H1 (cell line): ENCODE measurements around the gene TGOLN2. TPM values are rescaled to one million over a fixed set of nuclear protein-coding genes. Genes with fewer than 3 reads are reported as not detected.

ENCODE experiments used
- CTCF ChIA-PET: fragments of 300-600 bp; sonication (Branson Sonifier 250); formaldehyde crosslinking; loops from one replicate; lab custom pipeline; 2021; ENCODE audit not compliant: partially characterized antibody; lab: Charles Lee
- POLR2A ChIA-PET: fragments of 300-600 bp; sonication (Branson Sonifier 250); formaldehyde crosslinking; loops from one replicate; lab custom pipeline; 2021; ENCODE audit warnings: inconsistent platforms; ENCODE audit not compliant: partially characterized antibody; lab: Charles Lee
- DNase-seq, 2 experiments: peaks; one replicate each; pipeline versions ENCODE4 v3.0.0 to v3.0.0-alpha.2; 2010 to 2022; ENCODE audit warnings: low spot score in 2 of 2, low read depth in 1 of 2, mixed read lengths in 1 of 2
- FAIRE-seq: peaks from 2 replicates; lab custom pipeline; 2011; peaks lifted over from hg19 to GRCh38; lab: Jason Lieb, UNC
- H2AFZ ChIP-seq: 2 replicates; pipeline ENCODE4 v1.8.1; 2012; ENCODE audit warnings: low read length, inconsistent platforms
- H2AK5ac ChIP-seq: 2 replicates; pipeline ENCODE4 v1.6.1; 2013; ENCODE audit warnings: low read depth, low read length
- H2BK120ac ChIP-seq: replicated peaks from 2 replicates; pipeline ENCODE3; 2013; ENCODE audit warnings: low read depth, low read length, inconsistent platforms
- H2BK12ac ChIP-seq: 2 replicates; pipeline ENCODE4 v1.6.1; 2013; ENCODE audit warnings: low read depth, low read length
- H2BK15ac ChIP-seq: 2 replicates; pipeline ENCODE4 v1.6.1; 2013; ENCODE audit warnings: low read length
- H2BK20ac ChIP-seq: 2 replicates; pipeline ENCODE4 v1.6.1; 2013; ENCODE audit warnings: low read length
- H2BK5ac ChIP-seq: 2 replicates; pipeline ENCODE4 v1.6.1; 2013; ENCODE audit warnings: low read depth, low read length
- H3K14ac ChIP-seq: 2 replicates; pipeline ENCODE4 v1.6.1; 2013; ENCODE audit warnings: inconsistent platforms; ENCODE audit not compliant: insufficient read length
- H3K18ac ChIP-seq: 2 replicates; pipeline ENCODE4 v1.6.1; 2013; ENCODE audit warnings: low read length; ENCODE audit errors: extremely low read depth
- H3K23ac ChIP-seq: 2 replicates; pipeline ENCODE4 v1.6.1; 2013; ENCODE audit warnings: inconsistent platforms; ENCODE audit not compliant: insufficient read length
- H3K23me2 ChIP-seq: 2 replicates; pipeline ENCODE4 v1.6.1; 2013; ENCODE audit warnings: low read depth, low read length
- H3K27ac ChIP-seq: 2 replicates; pipeline ENCODE4 v1.6.1; 2011; ENCODE audit warnings: low read depth, low read length, inconsistent platforms
- H3K27me3 ChIP-seq, 4 experiments: replicated peaks in 1 of 4; 1 replicate in 1 of 4; 2 replicates in 3 of 4; pipeline versions ENCODE4 v1.6.1 to v1.8.1; 2011 to 2013; ENCODE audit warnings: low read length in 3 of 4, mild to moderate bottlenecking in 3 of 4, inconsistent platforms in 2 of 4, mixed read lengths in 2 of 4, moderate library complexity in 1 of 4; ENCODE audit not compliant: control insufficient read depth in 3 of 4, insufficient read depth in 3 of 4; ENCODE audit errors: extremely low read depth in 1 of 4
- H3K36me3 ChIP-seq, 4 experiments: 2 replicates each; pipeline versions ENCODE4 v1.6.1 to v1.8.1; 2011 to 2013; ENCODE audit warnings: mild to moderate bottlenecking in 4 of 4, low read length in 3 of 4, moderate library complexity in 2 of 4, control low read depth in 1 of 4, inconsistent platforms in 1 of 4; ENCODE audit not compliant: insufficient read depth in 4 of 4, control insufficient read depth in 2 of 4
- H3K4ac ChIP-seq: replicated peaks from 2 replicates; pipeline ENCODE3; 2013; ENCODE audit warnings: low read length, low read depth, mixed read lengths, inconsistent platforms; ENCODE audit not compliant: insufficient read length
- H3K4me1 ChIP-seq, 4 experiments: replicated peaks in 1 of 4; 1 replicate in 1 of 4; 2 replicates in 3 of 4; pipeline versions ENCODE4 v1.6.1 to v1.8.1; 2011 to 2013; ENCODE audit warnings: low read length in 3 of 4, inconsistent platforms in 2 of 4, mixed read lengths in 1 of 4; ENCODE audit not compliant: insufficient read depth in 4 of 4, control insufficient read depth in 3 of 4
- H3K4me2 ChIP-seq, 2 experiments: 2 replicates each; pipeline versions ENCODE4 v1.6.1 to v1.8.1; 2011 to 2013; ENCODE audit warnings: low read depth in 2 of 2, low read length in 2 of 2, control low read depth in 1 of 2, inconsistent platforms in 1 of 2, mild to moderate bottlenecking in 1 of 2; ENCODE audit not compliant: insufficient read depth in 1 of 2
- H3K4me3 ChIP-seq, 4 experiments: fragments of 200-600, 300-600 bp in 1 of 4; sonication (generic), shearing (Covaris generic), sonication (Bioruptor Twin) in 1 of 4; 2 replicates each; pipeline versions ENCODE4 v1.5.1 to v1.8.1; 2011 to 2016; ENCODE audit warnings: low read length in 4 of 4, low read depth in 3 of 4, control low read depth in 2 of 4, inconsistent platforms in 2 of 4, mild to moderate bottlenecking in 2 of 4, mixed read lengths in 1 of 4, moderate library complexity in 1 of 4; ENCODE audit not compliant: insufficient read depth in 2 of 4; ENCODE audit errors: extremely low read depth in 1 of 4
- H3K56ac ChIP-seq: replicated peaks from 2 replicates; pipeline ENCODE3; 2013; ENCODE audit warnings: low read depth, mild to moderate bottlenecking, mixed read lengths, low read length, inconsistent platforms; ENCODE audit not compliant: insufficient read length
- H3K79me1 ChIP-seq: 2 replicates; pipeline ENCODE4 v1.6.1; 2013; ENCODE audit warnings: low read depth, low read length, control low read depth
- H3K79me2 ChIP-seq, 2 experiments: 2 replicates each; pipeline versions ENCODE4 v1.6.1 to v1.8.1; 2012 to 2013; ENCODE audit warnings: low read length in 2 of 2, mild to moderate bottlenecking in 2 of 2, inconsistent platforms in 1 of 2; ENCODE audit not compliant: insufficient read depth in 2 of 2, control insufficient read depth in 1 of 2
- H3K9ac ChIP-seq, 4 experiments: replicated peaks in 1 of 4; 1 replicate in 1 of 4; 2 replicates in 3 of 4; pipeline versions ENCODE4 v1.6.1 to v1.8.1; 2011 to 2013; ENCODE audit warnings: low read depth in 3 of 4, low read length in 3 of 4, control low read depth in 2 of 4, mild to moderate bottlenecking in 2 of 4, moderate library complexity in 2 of 4, inconsistent platforms in 1 of 4; ENCODE audit errors: extremely low read depth in 1 of 4
- H3K9me3 ChIP-seq, 2 experiments: 2 replicates each; pipeline versions ENCODE4 v1.6.1 to v1.8.1; 2012 to 2013; ENCODE audit warnings: mild to moderate bottlenecking in 2 of 2, moderate library complexity in 2 of 2, control low read depth in 1 of 2, inconsistent platforms in 1 of 2, low read depth in 1 of 2, low read length in 1 of 2, mixed read lengths in 1 of 2; ENCODE audit not compliant: insufficient read depth in 2 of 2
- H4K20me1 ChIP-seq, 2 experiments: replicated peaks in 1 of 2; 2 replicates each; pipeline versions ENCODE3 to v1.8.1; 2011 to 2013; ENCODE audit warnings: inconsistent platforms in 2 of 2, low read length in 2 of 2, mild to moderate bottlenecking in 1 of 2; ENCODE audit not compliant: insufficient read depth in 2 of 2, control insufficient read depth in 1 of 2
- H4K5ac ChIP-seq: 2 replicates; pipeline ENCODE4 v1.6.1; 2013; ENCODE audit warnings: low read length, low read depth, mixed read lengths, inconsistent platforms; ENCODE audit not compliant: insufficient read length
- H4K8ac ChIP-seq: 2 replicates; pipeline ENCODE4 v1.8.0; 2013; ENCODE audit warnings: mild to moderate bottlenecking, moderate library complexity, low read length, inconsistent platforms; ENCODE audit not compliant: insufficient read depth; ENCODE audit errors: extremely low read depth
- H4K91ac ChIP-seq: replicated peaks from 2 replicates; pipeline ENCODE3; 2013; ENCODE audit warnings: low read length, mixed read lengths, inconsistent platforms; ENCODE audit not compliant: insufficient read length
- BACH1 ChIP-seq: IDR thresholded peaks from 2 replicates; pipeline ENCODE4 v1.6.1; 2012; ENCODE audit warnings: low read length, improper control_type of control experiment
- BRCA1 ChIP-seq: IDR thresholded peaks from 2 replicates; pipeline ENCODE4 v1.6.1; 2012; ENCODE audit warnings: low read depth, low read length, improper control_type of control experiment
- CTBP2 ChIP-seq: IDR thresholded peaks from 2 replicates; pipeline ENCODE4 v1.7.0; 2011; ENCODE audit warnings: borderline replicate concordance, mild to moderate bottlenecking, moderate library complexity, mixed read lengths, low read length; ENCODE audit not compliant: insufficient read depth, insufficient read length
- EZH2 ChIP-seq: fragments of 200-600 bp; sonication (generic); IDR thresholded peaks from 2 replicates; pipeline ENCODE4 v1.7.1; 2012; ENCODE audit warnings: low read depth, mild to moderate bottlenecking, moderate library complexity, low read length, inconsistent platforms; ENCODE audit not compliant: severe bottlenecking
- FOSL1 ChIP-seq: IDR thresholded peaks from 2 replicates; pipeline ENCODE4 v1.6.1; 2011; ENCODE audit warnings: mild to moderate bottlenecking, low read depth, low read length, moderate library complexity; ENCODE audit not compliant: insufficient read depth
- KDM1A ChIP-seq: fragments of 200-600, 300-600 bp; sonication (generic); IDR thresholded peaks from 2 replicates; pipeline ENCODE4 v1.7.1; 2016; ENCODE audit warnings: mild to moderate bottlenecking, low read length, borderline replicate concordance
- NANOG ChIP-seq: IDR thresholded peaks from 2 replicates; pipeline ENCODE4 v1.6.1; 2011; ENCODE audit warnings: low read length, low read depth, mild to moderate bottlenecking, inconsistent platforms; ENCODE audit not compliant: insufficient read depth, poor library complexity, severe bottlenecking
- RBBP5 ChIP-seq: IDR thresholded peaks from 2 replicates; pipeline ENCODE4 v1.7.1; 2012; ENCODE audit warnings: low read depth, mild to moderate bottlenecking, inconsistent platforms, low read length, moderate library complexity, borderline replicate concordance
- RXRA ChIP-seq: IDR thresholded peaks from 2 replicates; pipeline ENCODE4 v1.6.1; 2011; ENCODE audit warnings: low read depth, mild to moderate bottlenecking, low read length, moderate library complexity; ENCODE audit not compliant: insufficient read depth
- SIX5 ChIP-seq: IDR thresholded peaks from 2 replicates; pipeline ENCODE4 v1.6.1; 2011; ENCODE audit warnings: mild to moderate bottlenecking, low read depth, low read length
- TAF1 ChIP-seq: IDR thresholded peaks from 2 replicates; pipeline ENCODE4 v1.6.1; 2011; ENCODE audit warnings: mild to moderate bottlenecking, low read depth, low read length
- TBP ChIP-seq: IDR thresholded peaks from 2 replicates; pipeline ENCODE4 v1.6.1; 2011; ENCODE audit warnings: low read depth, low read length, improper control_type of control experiment
- WGBS, 2 experiments: shearing (Covaris generic) in 1 of 2; methylation state at CpG; one replicate each; pipeline versions ENCODE4 v1.1.6 to v1.1.7; 2013 to 2015; ENCODE audit warnings: low lambda C conversion rate in 2 of 2, mixed read lengths in 2 of 2, inconsistent platforms in 1 of 2, low coverage in 1 of 2, missing lambda C conversion rate in 1 of 2; ENCODE audit not compliant: insufficient replicate concordance in 2 of 2, insufficient coverage in 1 of 2, insufficient read length in 1 of 2; ENCODE audit errors: extremely low coverage in 1 of 2, missing lambda C conversion rate in 1 of 2; 5-methylcytosine and 5-hydroxymethylcytosine counted together
- polyA plus RNA-seq, 7 experiments: library from polyadenylated mRNA; depleted of rRNA in 3 of 7; stranded (reverse) in 5 of 7; unstranded in 2 of 7; fragments of >200 nt in 5 of 7; fragments of 200-250 nt in 2 of 7; gene quantifications; 1 replicate in 5 of 7; 2 replicates in 1 of 7; 4 replicates in 1 of 7; pipeline versions ENCODE4 v1.2.1 to v1.2.3, GENCODE V29; 2011 to 2013; ENCODE audit warnings: missing spikeins in 2 of 7, mixed read lengths in 2 of 7
- total RNA-seq: library from RNA; stranded (reverse); fragmentation: NEBNext Ultra II Directional; extraction: Animal tissue kit (Norgen Biotek cat#: 25700); gene quantifications from 2 replicates; pipeline ENCODE4 v1.2.1, GENCODE V29; 2021
- TF ChIP-seq, protein P1 (sequence below): IDR thresholded peaks from 2 replicates; pipeline ENCODE4 v1.6.1; 2012; ENCODE audit warnings: low read length, inconsistent platforms

TGOLN2 gene
- total and polyA plus RNA-seq, 2 of the 8 experiments (the other 6 are each of a cell fraction or from before 2014, with no cell fraction given) = 33.9 to 38.9 TPM

DNA sequence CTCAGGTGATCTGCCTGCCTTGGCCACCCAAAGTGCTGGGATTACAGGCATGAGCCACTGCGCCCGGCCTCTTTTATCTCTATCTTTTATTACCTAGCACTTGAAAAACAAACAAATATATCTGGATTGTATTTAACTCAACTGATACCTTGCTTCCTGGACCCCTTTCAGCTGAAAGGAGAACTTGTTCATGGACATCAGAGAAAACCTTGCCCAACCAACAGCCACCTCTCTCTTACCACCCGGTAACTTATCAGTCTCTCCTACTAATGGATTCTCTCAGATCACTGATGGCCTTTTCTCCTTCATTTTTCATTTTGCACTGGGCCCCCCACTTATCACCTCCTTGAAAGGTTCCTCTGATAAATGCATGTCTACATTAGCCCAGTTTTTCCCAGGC lies 19.8 kb upstream of the TGOLN2 start:
- H3K4me2 ChIP-seq = no peak overlapping the region
- no peak overlapping the region for H3K9ac ChIP-seq
- H3K27me3 ChIP-seq = no peaks in the 10 kb centered on the region
- H3K79me1 ChIP-seq = no peaks in the 10 kb centered on the region
- no peak overlapping the region for H2BK20ac ChIP-seq
- no peak overlapping the region for H3K4ac ChIP-seq
- H3K27ac ChIP-seq = no peak overlapping the region
- H2AK5ac ChIP-seq = no peak overlapping the region
- 100% methylated on average over 3 of the region's 3 CpGs; no CpG with 5 or more reads in 1 of the 2 experiments for WGBS, 2 experiments
- ChIA-PET POLR2A (interaction anchor here (1.1 to 1.7 kb wide), 2 partner anchors 72 to 198 kb away, joined by 4 to 5 read pairs; no protein-coding TSS in a partner anchor), CTCF (no interaction called here)
- H3K23ac ChIP-seq = no peak overlapping the region
- no peak overlapping the region for H3K56ac ChIP-seq
- H3K79me2 ChIP-seq = no peaks in the 10 kb centered on the region
- no peak overlapping the region for H2BK12ac ChIP-seq
- no peak overlapping the region for H2BK5ac ChIP-seq
- peaks cover 0 to 12% (median 0%) of the 10 kb centered on the region in 4 experiments; a peak in 2 of 8 replicates for H3K36me3 ChIP-seq
- no peak overlapping the region for H2AFZ ChIP-seq
- peaks cover 0 to 3% (median 0%) of the 10 kb centered on the region in 4 experiments; a peak in 1 of 7 replicates for H3K4me1 ChIP-seq
- no peak overlapping the region for H2BK15ac ChIP-seq
- no peak overlapping the region for H4K8ac ChIP-seq
- no peaks in the 10 kb centered on the region for H3K9me3 ChIP-seq
- DNase-seq = no peak
- H4K5ac ChIP-seq = no peak overlapping the region
- H3K14ac ChIP-seq = no peak overlapping the region
- H2BK120ac ChIP-seq = no peak overlapping the region
- no peaks in the 10 kb centered on the region for H4K20me1 ChIP-seq
- H3K4me3 ChIP-seq = no peak overlapping the region
- H3K18ac ChIP-seq = no peak overlapping the region
- H3K23me2 ChIP-seq = no peaks in the 10 kb centered on the region
- no peak overlapping the region for H4K91ac ChIP-seq
- no peak for FAIRE-seq
- TF ChIP-seq EZH2 (no peak), NANOG (no peak), SIX5 (no peak), BRCA1 (no peak), CTBP2 (no peak), FOSL1 (no peak), BACH1 (no peak), RXRA (no peak), KDM1A (no peak), TAF1 (no peak), RBBP5 (no peak), TBP (no peak)
- TF ChIP-seq, protein P1, sequence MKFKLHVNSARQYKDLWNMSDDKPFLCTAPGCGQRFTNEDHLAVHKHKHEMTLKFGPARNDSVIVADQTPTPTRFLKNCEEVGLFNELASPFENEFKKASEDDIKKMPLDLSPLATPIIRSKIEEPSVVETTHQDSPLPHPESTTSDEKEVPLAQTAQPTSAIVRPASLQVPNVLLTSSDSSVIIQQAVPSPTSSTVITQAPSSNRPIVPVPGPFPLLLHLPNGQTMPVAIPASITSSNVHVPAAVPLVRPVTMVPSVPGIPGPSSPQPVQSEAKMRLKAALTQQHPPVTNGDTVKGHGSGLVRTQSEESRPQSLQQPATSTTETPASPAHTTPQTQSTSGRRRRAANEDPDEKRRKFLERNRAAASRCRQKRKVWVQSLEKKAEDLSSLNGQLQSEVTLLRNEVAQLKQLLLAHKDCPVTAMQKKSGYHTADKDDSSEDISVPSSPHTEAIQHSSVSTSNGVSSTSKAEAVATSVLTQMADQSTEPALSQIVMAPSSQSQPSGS = no peak
